Osteocyte (in vitro differentiated cells): ENCODE data around the gene NAGLU. TPM values are rescaled to one million over a fixed set of nuclear protein-coding genes. Genes with fewer than 3 reads are reported as not detected.
A peak's percentile ranks its signal among the peaks of the same experiment; 100 is the strongest.

Source experiments
- DNase-seq: peaks from one replicate; pipeline ENCODE4 v3.0.0; 2021; ENCODE audit warnings: mixed read lengths; ENCODE audit not compliant: unreplicated experiment; ENCODE audit errors: extremely low spot score
- H3K27ac Mint-ChIP-seq: one replicate; pipeline ENCODE4 v1.8.0; 2021; ENCODE audit warnings: mild to moderate bottlenecking, mixed read lengths; ENCODE audit not compliant: unreplicated experiment
- H3K27me3 Mint-ChIP-seq: one replicate; pipeline ENCODE4 v1.8.0; 2021; ENCODE audit warnings: mixed read lengths; ENCODE audit not compliant: unreplicated experiment
- H3K36me3 Mint-ChIP-seq: one replicate; pipeline ENCODE4 v1.8.0; 2021; ENCODE audit warnings: mixed read lengths; ENCODE audit not compliant: unreplicated experiment
- H3K4me1 Mint-ChIP-seq: one replicate; pipeline ENCODE4 v1.8.0; 2021; ENCODE audit warnings: mixed read lengths; ENCODE audit not compliant: unreplicated experiment
- H3K4me3 Mint-ChIP-seq: one replicate; pipeline ENCODE4 v1.8.0; 2021; ENCODE audit warnings: mild to moderate bottlenecking, moderate library complexity, mixed read lengths; ENCODE audit not compliant: unreplicated experiment
- H3K9me3 Mint-ChIP-seq: one replicate; pipeline ENCODE4 v1.8.0; 2021; ENCODE audit warnings: mixed read lengths; ENCODE audit not compliant: unreplicated experiment
- total RNA-seq: library from RNA; stranded (reverse); gene quantifications from 2 replicates; pipeline ENCODE4 v1.2.1, GENCODE V29; 2021
- TF ChIP-seq, protein P1 (sequence below): fragments of 200-600 bp; sonication (generic); IDR thresholded peaks from 2 replicates; pipeline ENCODE4 v1.5.0; 2021; ENCODE audit warnings: antibody characterized with exemption, mild to moderate bottlenecking, moderate library complexity

The NAGLU gene
- total RNA-seq, 1 donor from 2014 or later = 86.5 TPM

DNA sequence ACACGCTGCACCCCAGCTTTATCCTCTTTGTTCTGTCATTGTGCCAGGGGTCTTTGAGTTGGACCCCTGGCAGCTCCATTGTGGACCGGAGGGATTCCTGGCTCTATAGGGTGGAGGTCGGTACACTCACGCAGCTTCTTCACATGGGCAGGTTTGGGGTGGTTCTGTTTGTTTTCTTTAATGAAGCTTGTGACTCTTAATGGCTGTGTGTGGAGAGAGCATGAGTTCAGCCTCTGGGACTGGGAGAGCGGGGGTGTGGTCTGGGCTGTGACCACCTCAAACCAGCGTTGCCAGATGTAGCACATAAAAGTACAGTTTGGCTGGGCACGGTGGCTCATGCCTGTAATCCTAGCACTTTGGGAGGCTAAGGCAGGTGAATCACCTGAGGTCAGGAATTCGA is 21.2 kb upstream of the NAGLU start:
- TF ChIP-seq, protein P1, sequence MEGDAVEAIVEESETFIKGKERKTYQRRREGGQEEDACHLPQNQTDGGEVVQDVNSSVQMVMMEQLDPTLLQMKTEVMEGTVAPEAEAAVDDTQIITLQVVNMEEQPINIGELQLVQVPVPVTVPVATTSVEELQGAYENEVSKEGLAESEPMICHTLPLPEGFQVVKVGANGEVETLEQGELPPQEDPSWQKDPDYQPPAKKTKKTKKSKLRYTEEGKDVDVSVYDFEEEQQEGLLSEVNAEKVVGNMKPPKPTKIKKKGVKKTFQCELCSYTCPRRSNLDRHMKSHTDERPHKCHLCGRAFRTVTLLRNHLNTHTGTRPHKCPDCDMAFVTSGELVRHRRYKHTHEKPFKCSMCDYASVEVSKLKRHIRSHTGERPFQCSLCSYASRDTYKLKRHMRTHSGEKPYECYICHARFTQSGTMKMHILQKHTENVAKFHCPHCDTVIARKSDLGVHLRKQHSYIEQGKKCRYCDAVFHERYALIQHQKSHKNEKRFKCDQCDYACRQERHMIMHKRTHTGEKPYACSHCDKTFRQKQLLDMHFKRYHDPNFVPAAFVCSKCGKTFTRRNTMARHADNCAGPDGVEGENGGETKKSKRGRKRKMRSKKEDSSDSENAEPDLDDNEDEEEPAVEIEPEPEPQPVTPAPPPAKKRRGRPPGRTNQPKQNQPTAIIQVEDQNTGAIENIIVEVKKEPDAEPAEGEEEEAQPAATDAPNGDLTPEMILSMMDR = no peak
- H3K36me3 Mint-ChIP-seq = peaks cover 11% of the 10 kb centered on the region
- H3K27ac Mint-ChIP-seq = no peak overlapping the region
- H3K27me3 Mint-ChIP-seq = no peaks in the 10 kb centered on the region
- no peak overlapping the region for H3K4me3 Mint-ChIP-seq
- H3K4me1 Mint-ChIP-seq = peaks cover 45% of the 10 kb centered on the region
- DNase-seq = no peak
- H3K9me3 Mint-ChIP-seq = no peaks in the 10 kb centered on the region

DNA sequence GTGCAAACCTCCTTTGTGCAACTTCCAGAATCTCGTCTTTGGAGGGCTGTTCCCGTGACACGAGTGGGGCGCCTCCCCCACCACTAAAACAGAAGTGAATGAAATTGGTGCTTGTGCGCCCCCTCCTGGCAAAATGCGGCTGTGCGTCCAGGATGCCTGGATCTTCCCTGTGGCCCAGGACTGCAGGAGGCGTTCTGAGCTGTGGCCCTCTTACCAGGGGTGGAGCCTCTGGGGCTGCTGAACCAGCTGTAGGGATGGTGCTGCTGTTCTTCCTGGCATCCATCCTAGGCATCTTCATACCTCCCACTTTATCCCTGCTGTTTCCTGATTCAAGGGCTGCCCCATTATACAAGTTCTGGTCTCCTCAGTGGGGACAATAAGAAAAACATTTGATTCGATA is 18.5 kb upstream of the NAGLU start:
- peak; percentile 95 for DNase-seq
- H3K4me3 Mint-ChIP-seq = no peak overlapping the region
- peak overlapping the region; percentile 99 for H3K27ac Mint-ChIP-seq
- H3K4me1 Mint-ChIP-seq = peaks cover 65% of the 10 kb centered on the region
- no peaks in the 10 kb centered on the region for H3K27me3 Mint-ChIP-seq
- peaks cover 2% of the 10 kb centered on the region for H3K36me3 Mint-ChIP-seq
- no peaks in the 10 kb centered on the region for H3K9me3 Mint-ChIP-seq
- TF ChIP-seq, protein P1 = peak; percentile 96

DNA sequence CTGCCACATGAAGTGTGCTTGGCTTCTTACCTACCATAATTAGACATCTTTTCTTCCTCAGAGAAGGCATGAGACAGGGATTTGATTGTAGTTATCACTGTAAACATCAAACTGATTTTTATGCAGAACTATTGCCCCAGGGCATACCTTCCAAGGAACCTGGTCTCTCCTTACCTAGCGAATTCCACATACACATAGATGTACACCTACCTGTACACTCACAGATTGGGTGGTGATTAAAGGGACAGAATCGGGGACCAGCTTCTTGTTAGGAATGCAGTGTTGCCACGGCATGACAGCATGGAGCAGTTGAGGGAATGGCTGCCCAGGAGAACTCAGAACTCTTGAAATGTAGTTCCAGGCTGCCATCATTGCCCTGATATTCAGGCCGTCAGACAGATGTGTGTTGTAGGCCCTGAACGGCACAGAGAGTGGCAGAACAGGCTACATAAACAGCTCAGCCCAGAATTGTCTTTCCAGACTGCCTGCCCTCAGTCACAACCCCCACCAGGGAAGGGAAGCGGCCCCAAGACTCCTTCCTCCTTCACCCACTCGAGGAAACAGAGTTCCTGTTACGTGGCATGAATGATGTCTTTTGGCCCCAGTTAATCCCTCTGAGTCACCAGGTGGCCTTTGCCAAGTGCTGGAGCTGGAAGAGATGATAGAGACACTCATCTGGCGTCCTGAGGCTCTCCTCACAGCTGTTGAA is 17.8 kb upstream of the NAGLU start:
- Mint-ChIP-seq H3K27ac (peak overlapping the region; percentile 99), H3K36me3 (peaks cover 2% of the 10 kb centered on the region), H3K27me3 (no peaks in the 10 kb centered on the region), H3K4me1 (peaks cover 66% of the 10 kb centered on the region), H3K4me3 (no peak overlapping the region), H3K9me3 (no peaks in the 10 kb centered on the region)
- TF ChIP-seq, protein P1 = no peak
- DNase-seq = no peak

DNA sequence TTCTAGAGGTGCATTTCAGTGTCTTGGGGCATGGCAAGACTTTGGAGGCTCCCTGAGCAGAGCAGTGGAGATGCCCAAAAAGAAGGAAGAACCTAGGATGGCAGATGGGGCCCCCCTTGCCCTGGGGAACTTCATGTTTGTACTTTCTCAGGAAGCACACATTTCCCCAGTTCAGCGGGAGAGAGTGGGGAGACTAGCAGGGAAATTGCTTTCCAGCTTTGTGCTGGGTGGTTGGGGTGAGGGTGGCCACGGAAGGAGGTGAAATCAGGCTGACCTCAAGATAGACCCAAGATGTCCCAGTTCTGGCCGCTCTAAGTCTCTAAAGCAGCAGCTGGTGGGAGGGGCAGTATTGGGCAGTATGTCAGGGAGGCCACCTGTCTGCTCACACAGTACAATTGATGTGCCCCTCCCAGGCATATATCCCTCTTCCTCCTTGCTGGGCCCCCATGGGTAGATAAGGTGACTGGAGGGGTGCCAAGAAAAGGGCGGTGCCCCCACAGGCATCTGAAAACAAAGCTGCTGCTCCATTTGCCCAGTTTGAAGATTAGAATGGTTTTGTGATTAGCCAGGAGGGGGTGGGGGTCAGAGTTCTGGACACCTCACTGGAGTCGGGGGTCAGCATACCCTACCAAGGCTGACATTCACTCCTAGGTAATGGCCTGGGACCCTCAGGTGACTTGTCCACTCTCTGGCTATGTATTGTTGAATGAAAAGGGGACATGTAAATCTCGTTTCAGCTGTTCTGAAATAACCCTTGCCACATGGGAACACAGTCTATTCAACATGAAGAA is 17.1 kb upstream of the NAGLU start:
- Mint-ChIP-seq H3K27ac (peak overlapping the region; percentile 99), H3K4me1 (peaks cover 68% of the 10 kb centered on the region), H3K4me3 (peak overlapping the region; percentile 52), H3K9me3 (no peaks in the 10 kb centered on the region), H3K27me3 (no peaks in the 10 kb centered on the region), H3K36me3 (no peaks in the 10 kb centered on the region)
- no peak for DNase-seq
- TF ChIP-seq, protein P1 = no peak
